HG02623 (cell line): Measurements from ENCODE around the gene RAB40B.
A peak's percentile ranks its signal among the peaks of the same experiment; 100 is the strongest.

Experiments used
- ATAC-seq: cut with Tn5 transposase; IDR thresholded peaks from one replicate; pipeline ENCODE4 v1.9.1; 2021; ENCODE audit warnings: moderate library complexity; ENCODE audit not compliant: unreplicated experiment

The RAB40B gene

GRCh38 chr17:82716203-82717010 lies 17.9 kb upstream of the RAB40B start, which contains the start of gene FN3KRP:
Gene FN3KRP (plus strand): TSS chr17:82716706. CDS start chr17:82716756, 50 bp downstream.
- peak; percentile 65 for ATAC-seq

- no peak for ATAC-seq
Observed at GRCh38 chr17:82713071-82713723, 14.7 kb upstream of the RAB40B start.

GRCh38 chr17:82710499-82711232 lies 12.2 kb upstream of the RAB40B start:
- no peak for ATAC-seq

GRCh38 chr17:82709676-82710498 lies 11.4 kb upstream of the RAB40B start:
- no peak for ATAC-seq

- no peak for ATAC-seq
Observed at GRCh38 chr17:82709024-82709675, 10.7 kb upstream of the RAB40B start.

- ATAC-seq, result no peak
Observed at GRCh38 chr17:82705756-82706155, 7.3 kb upstream of the RAB40B start.

GRCh38 chr17:82704886-82705285 lies 6.4 kb upstream of the RAB40B start:
- ATAC-seq, result no peak

GRCh38 chr17:82703935-82704865 lies 5.7 kb upstream of the RAB40B start:
- no peak for ATAC-seq

GRCh38 chr17:82703036-82703745 lies 4.7 kb upstream of the RAB40B start:
- ATAC-seq, result no peak

- no peak for ATAC-seq
Observed at GRCh38 chr17:82702231-82702927, 3.9 kb upstream of the RAB40B start.

GRCh38 chr17:82699551-82699950 lies 1.1 kb upstream of the RAB40B start:
- ATAC-seq, result no peak

- no peak for ATAC-seq
Observed at GRCh38 chr17:82698974-82699442, 510 bp upstream of the RAB40B start.

- no peak for ATAC-seq
Observed at GRCh38 chr17:82697808-82698064, 762 bp downstream of the RAB40B start.

- ATAC-seq, result no peak
Observed at GRCh38 chr17:82696916-82697807, 1.3 kb downstream of the RAB40B start.

- no peak for ATAC-seq
Observed at GRCh38 chr17:82696259-82696658, 2.2 kb downstream of the RAB40B start.

GRCh38 chr17:82694647-82695046 lies 3.9 kb downstream of the RAB40B start:
- no peak for ATAC-seq
